PC-9 (cell line): Measurements from ENCODE around the gene RPL41.

Experiments
- EZH2 ChIP-seq: fragments of 200-600 bp; sonication (generic); IDR thresholded peaks from 2 replicates; pipeline ENCODE4 v1.8.0; 2017; ENCODE audit warnings: antibody characterized with exemption, low read depth
- TF ChIP-seq, protein P1 (sequence below): fragments of 200-600 bp; sonication (generic); conservative IDR thresholded peaks from 2 replicates; pipeline ENCODE4 v1.6.1; 2017; ENCODE audit warnings: mixed run types, antibody characterized with exemption, mild to moderate bottlenecking, moderate library complexity

- TF ChIP-seq, protein P1, sequence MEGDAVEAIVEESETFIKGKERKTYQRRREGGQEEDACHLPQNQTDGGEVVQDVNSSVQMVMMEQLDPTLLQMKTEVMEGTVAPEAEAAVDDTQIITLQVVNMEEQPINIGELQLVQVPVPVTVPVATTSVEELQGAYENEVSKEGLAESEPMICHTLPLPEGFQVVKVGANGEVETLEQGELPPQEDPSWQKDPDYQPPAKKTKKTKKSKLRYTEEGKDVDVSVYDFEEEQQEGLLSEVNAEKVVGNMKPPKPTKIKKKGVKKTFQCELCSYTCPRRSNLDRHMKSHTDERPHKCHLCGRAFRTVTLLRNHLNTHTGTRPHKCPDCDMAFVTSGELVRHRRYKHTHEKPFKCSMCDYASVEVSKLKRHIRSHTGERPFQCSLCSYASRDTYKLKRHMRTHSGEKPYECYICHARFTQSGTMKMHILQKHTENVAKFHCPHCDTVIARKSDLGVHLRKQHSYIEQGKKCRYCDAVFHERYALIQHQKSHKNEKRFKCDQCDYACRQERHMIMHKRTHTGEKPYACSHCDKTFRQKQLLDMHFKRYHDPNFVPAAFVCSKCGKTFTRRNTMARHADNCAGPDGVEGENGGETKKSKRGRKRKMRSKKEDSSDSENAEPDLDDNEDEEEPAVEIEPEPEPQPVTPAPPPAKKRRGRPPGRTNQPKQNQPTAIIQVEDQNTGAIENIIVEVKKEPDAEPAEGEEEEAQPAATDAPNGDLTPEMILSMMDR = no peak
- no peak for TF ChIP-seq EZH2
These were observed 37.9 kb downstream of the RPL41 start for GRCh38 chr12:56154246-56154771.
